Thymus (tissue), 11 donors: ENCODE measurements around the gene SCD. TPM values are rescaled to one million over a fixed set of nuclear protein-coding genes. Genes with fewer than 3 reads are reported as not detected.

Source experiments
- DNase-seq, 9 donors: peaks; one replicate each; pipeline ENCODE4 v3.0.0-alpha.2; 2013; ENCODE audit warnings: low spot score in 9 of 9, low read depth in 6 of 9, missing footprints in 1 of 9
- H3K27ac ChIP-seq, 2 donors: one replicate each; pipeline ENCODE4 v1.5.1; 2013; ENCODE audit warnings: control low read depth in 1 of 2, low read depth in 1 of 2, low read length in 1 of 2, mild to moderate bottlenecking in 1 of 2, moderate library complexity in 1 of 2
- H3K27me3 ChIP-seq, 2 donors: one replicate each; pipeline ENCODE4 v1.5.1; 2013; ENCODE audit warnings: low read length in 1 of 2; ENCODE audit not compliant: control insufficient read depth in 2 of 2, insufficient read depth in 1 of 2
- H3K36me3 ChIP-seq, 2 donors: one replicate each; pipeline ENCODE4 v1.5.1; 2013; ENCODE audit warnings: low read length in 1 of 2, mild to moderate bottlenecking in 1 of 2, moderate library complexity in 1 of 2; ENCODE audit not compliant: control insufficient read depth in 2 of 2, insufficient read depth in 2 of 2
- H3K4me1 ChIP-seq, 2 donors: one replicate each; pipeline ENCODE4 v1.5.1; 2013; ENCODE audit warnings: low read length in 2 of 2; ENCODE audit not compliant: control insufficient read depth in 2 of 2, insufficient read depth in 2 of 2
- H3K4me3 ChIP-seq, 2 donors: one replicate each; pipeline ENCODE4 v1.5.1; 2013; ENCODE audit warnings: low read length in 2 of 2, control low read depth in 1 of 2, mild to moderate bottlenecking in 1 of 2
- H3K9me3 ChIP-seq, 2 donors: one replicate each; pipeline ENCODE4 v1.5.1; 2013; ENCODE audit warnings: low read length in 1 of 2, mild to moderate bottlenecking in 1 of 2; ENCODE audit not compliant: control insufficient read depth in 2 of 2, insufficient read depth in 1 of 2
- WGBS: extraction: QIAGEN DNeasy Blood & Tissue Kit; methylation state at CpG from one replicate; pipeline ENCODE4 v1.1.7; 2013; 5-methylcytosine and 5-hydroxymethylcytosine counted together
- polyA plus RNA-seq: library from polyadenylated mRNA; stranded (reverse); fragments of 200-250 nt; gene quantifications from one replicate; pipeline ENCODE4 v1.2.3, GENCODE V29; 2013
- total RNA-seq: library from RNA; stranded (reverse); fragments of 120-200 nt; gene quantifications from one replicate; pipeline ENCODE4 v1.2.4, GENCODE V29; 2013
- donor health status: healthy.

The SCD gene
- total and polyA plus RNA-seq, 2 donors, result 22.0 to 26.0 TPM

GRCh38 chr10:100355086-100355485, 8.1 kb downstream of the SCD start:
- H3K27ac ChIP-seq, result no peak overlapping the region
- no peaks in the 10 kb centered on the region for H3K9me3 ChIP-seq
- DNase-seq, result no peak
- H3K4me1 ChIP-seq, result peaks cover 5 to 15% of the 10 kb centered on the region in 2 donors
- WGBS, result 98% methylated on average over 4 of the region's 4 CpGs
- no peak overlapping the region for H3K4me3 ChIP-seq
- H3K36me3 ChIP-seq, result peaks cover 34 to 89% of the 10 kb centered on the region in 2 donors
- H3K27me3 ChIP-seq, result no peaks in the 10 kb centered on the region

DNA sequence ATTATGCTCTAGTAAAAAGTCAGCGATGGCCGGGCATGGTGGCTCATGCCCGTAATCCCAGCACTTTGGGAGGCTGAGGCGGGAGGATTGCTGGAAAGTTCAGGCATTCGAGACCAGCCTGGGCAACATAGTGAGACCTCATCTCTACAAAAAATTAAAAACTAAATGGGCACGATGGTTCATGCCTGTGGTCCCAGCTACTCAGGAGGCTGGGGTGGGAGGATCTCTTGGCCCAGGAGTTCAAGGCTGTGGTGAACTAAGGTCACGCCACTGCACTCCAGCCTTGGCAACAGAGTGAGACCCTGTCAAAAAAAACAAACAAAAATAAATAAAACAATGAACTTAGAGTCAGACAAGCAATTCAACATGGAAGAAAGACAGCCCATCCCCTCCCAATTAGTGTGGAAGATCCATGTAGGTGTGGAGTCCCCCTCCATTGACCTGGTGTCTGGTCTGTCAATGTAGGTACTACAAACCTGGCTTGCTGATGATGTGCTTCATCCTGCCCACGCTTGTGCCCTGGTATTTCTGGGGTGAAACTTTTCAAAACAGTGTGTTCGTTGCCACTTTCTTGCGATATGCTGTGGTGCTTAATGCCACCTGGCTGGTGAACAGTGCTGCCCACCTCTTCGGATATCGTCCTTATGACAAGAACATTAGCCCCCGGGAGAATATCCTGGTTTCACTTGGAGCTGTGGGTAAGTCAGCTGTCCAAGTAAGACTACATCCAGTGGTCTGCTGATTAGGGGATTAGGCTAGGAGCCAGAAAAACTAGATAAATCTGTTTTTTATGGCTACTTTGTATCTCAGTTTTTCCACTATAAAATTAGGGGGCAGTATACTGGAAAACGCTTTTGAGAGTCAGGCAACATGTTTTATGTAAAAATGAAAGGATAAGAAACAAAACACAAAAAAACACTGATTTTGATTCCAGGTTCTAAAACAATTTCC, 9.3 kb downstream of the SCD start:
- no peak overlapping the region for H3K27ac ChIP-seq
- no peaks in the 10 kb centered on the region for H3K9me3 ChIP-seq
- no peaks in the 10 kb centered on the region for H3K27me3 ChIP-seq
- peaks cover 38 to 89% of the 10 kb centered on the region in 2 donors for H3K36me3 ChIP-seq
- 97% methylated on average over 14 of the region's 14 CpGs for WGBS
- H3K4me3 ChIP-seq, result no peak overlapping the region
- H3K4me1 ChIP-seq, result peaks cover 0 to 5% of the 10 kb centered on the region in 2 donors
- no peak for DNase-seq

DNA sequence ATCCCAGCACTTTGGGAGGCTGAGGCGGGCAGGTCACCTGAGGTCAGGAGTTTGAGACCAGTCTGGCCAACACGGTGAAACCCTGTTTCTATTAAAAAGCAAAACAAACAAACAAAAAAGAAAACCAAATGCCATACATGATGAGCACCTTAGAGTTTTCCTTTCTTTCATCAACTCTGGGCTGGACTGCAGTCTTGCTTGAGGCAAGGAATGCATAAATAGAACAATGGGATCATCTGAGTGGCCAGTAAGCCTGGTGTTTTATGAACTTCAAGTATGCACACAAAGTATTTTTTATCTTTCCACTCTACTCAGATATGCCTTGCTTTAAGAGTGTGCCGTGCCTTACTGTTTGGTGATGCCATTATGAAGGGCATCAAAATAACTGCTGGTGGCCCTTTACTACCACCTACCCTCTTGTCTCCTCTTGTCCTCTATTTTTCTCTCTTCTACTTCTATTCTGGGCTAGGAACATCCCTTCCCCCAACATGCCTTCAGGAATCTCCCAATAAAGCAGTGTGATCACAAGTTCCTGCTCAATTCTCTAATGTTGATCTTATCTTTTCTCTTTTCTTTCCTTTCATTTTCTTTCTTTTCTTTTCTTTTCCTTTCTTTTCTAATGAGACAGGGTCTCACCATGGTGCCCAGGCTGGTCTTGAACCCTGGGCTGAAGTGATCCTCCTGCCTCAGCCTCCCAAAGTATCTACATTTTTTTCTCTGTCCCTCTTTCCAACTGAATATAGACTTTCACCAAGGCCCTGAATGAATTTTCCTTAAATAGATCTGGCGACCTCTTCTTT, 10.2 kb downstream of the SCD start:
- Histone ChIP-seq H3K4me3 (no peak overlapping the region), H3K36me3 (peaks cover 32 to 87% of the 10 kb centered on the region in 2 donors), H3K27ac (no peak overlapping the region), H3K27me3 (no peaks in the 10 kb centered on the region), H3K9me3 (no peaks in the 10 kb centered on the region), H3K4me1 (peaks cover 0 to 5% of the 10 kb centered on the region in 2 donors)
- no peak for DNase-seq
- 97% methylated on average over 4 of the region's 4 CpGs for WGBS

- Histone ChIP-seq H3K27ac (peak overlapping the region in 1 of 2 donors; percentile 15), H3K4me1 (peaks cover 0 to 5% of the 10 kb centered on the region in 2 donors), H3K4me3 (no peak overlapping the region), H3K27me3 (no peaks in the 10 kb centered on the region), H3K9me3 (no peaks in the 10 kb centered on the region), H3K36me3 (peaks cover 28 to 84% of the 10 kb centered on the region in 2 donors)
- WGBS, result 96% methylated on average over 2 of the region's 2 CpGs
- DNase-seq, result no peak
Observed at GRCh38 chr10:100359030-100359432, 12.0 kb downstream of the SCD start.

DNA sequence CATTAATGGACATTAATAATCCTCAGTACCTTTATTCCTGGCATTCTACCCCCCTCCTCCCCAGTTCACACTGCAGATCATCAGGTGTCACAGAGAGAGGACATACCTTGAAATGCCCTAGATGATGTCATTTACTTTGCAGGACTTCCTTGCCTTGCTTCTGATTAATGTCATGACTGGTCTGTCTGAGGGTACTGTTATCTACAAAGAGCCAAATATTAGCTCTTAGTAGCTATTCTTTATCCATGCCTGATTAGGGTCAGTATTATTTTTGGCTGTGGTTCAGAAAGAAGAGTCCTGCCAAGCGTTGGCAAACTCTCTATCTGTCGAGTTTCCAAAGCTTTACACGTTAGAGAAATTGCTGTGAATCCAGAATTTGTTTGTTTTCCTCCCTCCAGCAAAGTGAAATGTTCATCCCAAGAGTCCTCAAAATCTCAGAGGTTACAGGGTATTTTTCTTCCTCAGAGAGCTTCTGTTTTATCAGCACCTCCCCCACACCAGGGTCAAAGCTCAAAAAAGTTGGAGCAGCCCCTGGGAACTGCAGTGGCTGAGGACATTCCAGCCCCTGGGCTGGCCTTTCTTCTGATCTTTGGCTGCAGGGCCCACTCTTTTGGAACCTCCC, 12.6 kb downstream of the SCD start:
- H3K4me3 ChIP-seq, result no peak overlapping the region
- H3K36me3 ChIP-seq, result peaks cover 28 to 84% of the 10 kb centered on the region in 2 donors
- DNase-seq, result no peak
- peaks cover 0 to 5% of the 10 kb centered on the region in 2 donors for H3K4me1 ChIP-seq
- 96% methylated on average over 3 of the region's 3 CpGs for WGBS
- peak overlapping the region in 1 of 2 donors; percentile 60 for H3K27ac ChIP-seq
- H3K9me3 ChIP-seq, result no peaks in the 10 kb centered on the region
- no peaks in the 10 kb centered on the region for H3K27me3 ChIP-seq

GRCh38 chr10:100360234-100360633, 13.2 kb downstream of the SCD start:
- H3K9me3 ChIP-seq, result no peaks in the 10 kb centered on the region
- DNase-seq, result no peak
- no peak overlapping the region for H3K27ac ChIP-seq
- H3K27me3 ChIP-seq, result no peaks in the 10 kb centered on the region
- no peak overlapping the region for H3K4me3 ChIP-seq
- WGBS, result 81% methylated on average over 6 of the region's 6 CpGs
- peaks cover 0 to 5% of the 10 kb centered on the region in 2 donors for H3K4me1 ChIP-seq
- H3K36me3 ChIP-seq, result peaks cover 28 to 78% of the 10 kb centered on the region in 2 donors

- no peaks in the 10 kb centered on the region for H3K27me3 ChIP-seq
- H3K4me1 ChIP-seq, result peaks cover 0 to 5% of the 10 kb centered on the region in 2 donors
- DNase-seq, result no peak
- WGBS, result 97% methylated on average over 6 of the region's 6 CpGs
- H3K4me3 ChIP-seq, result no peak overlapping the region
- H3K36me3 ChIP-seq, result peaks cover 19 to 53% of the 10 kb centered on the region in 2 donors
- H3K27ac ChIP-seq, result no peak overlapping the region
- no peaks in the 10 kb centered on the region for H3K9me3 ChIP-seq
Observed at GRCh38 chr10:100362570-100363496, 15.8 kb downstream of the SCD start.

- DNase-seq, result no peak
- Histone ChIP-seq H3K36me3 (peaks cover 19 to 47% of the 10 kb centered on the region in 2 donors), H3K9me3 (no peaks in the 10 kb centered on the region), H3K27ac (no peak overlapping the region), H3K27me3 (no peaks in the 10 kb centered on the region), H3K4me1 (peaks cover 0 to 3% of the 10 kb centered on the region in 2 donors), H3K4me3 (no peak overlapping the region)
- 94% methylated on average over 3 of the region's 3 CpGs for WGBS
Observed at GRCh38 chr10:100364175-100364574, 17.1 kb downstream of the SCD start.
